ENCODE results near the gene GIPC1.

Gene GIPC1

GRCh38 chr19:14434543-14435319 lies 61.2 kb downstream of the GIPC1 start:
- DNase-seq (ENCODE audit: low spot score), result peak; percentile 86

GRCh38 chr19:14433554-14434501 lies 62.1 kb downstream of the GIPC1 start:
- peak; percentile 29 for DNase-seq (ENCODE audit: low spot score)

GRCh38 chr19:14432791-14433553 lies 63.0 kb downstream of the GIPC1 start, which contains the start of gene PKN1:
Gene PKN1, plus strand, starts transcription at chr19:14433306. Its CDS starts 216 bp downstream, at chr19:14433522.
- peak; percentile 94 for DNase-seq (ENCODE audit: low spot score)

- DNase-seq (ENCODE audit: low spot score), result no peak
Measured at GRCh38 chr19:14430712-14431111, 65.2 kb downstream of the GIPC1 start.

- DNase-seq (ENCODE audit: low spot score), result no peak
Measured at GRCh38 chr19:14428882-14429416, 67.0 kb downstream of the GIPC1 start.
